RWPE2 (cell line): ENCODE measurements around the gene SART3.

Source experiments
- ATAC-seq: fragments of 200-7000 bp; cut with Tn5 transposase; 3 replicates; pipeline ENCODE4 v1.9.1; 2021; ENCODE audit warnings: low read depth
- DNase-seq: peaks from one replicate; pipeline ENCODE4 v3.0.0-alpha.2; 2020; ENCODE audit warnings: low spot score
- H3K27ac ChIP-seq: fragments of 450-650 bp; 2 replicates; pipeline ENCODE4 v1.5.1; 2017; ENCODE audit warnings: mild to moderate bottlenecking; ENCODE audit not compliant: poor library complexity, severe bottlenecking
- H3K27me3 ChIP-seq: fragments of 250-450 bp; sonication (Bioruptor Pico); 2 replicates; pipeline ENCODE4 v1.5.1; 2021; ENCODE audit warnings: mild to moderate bottlenecking, moderate library complexity; ENCODE audit not compliant: insufficient read depth, poor library complexity, severe bottlenecking
- H3K36me3 ChIP-seq: fragments of 250-450 bp; sonication (Bioruptor Pico); 2 replicates; pipeline ENCODE4 v1.5.1; 2020; ENCODE audit warnings: low read depth, mild to moderate bottlenecking, moderate library complexity
- H3K4me1 ChIP-seq: fragments of 250-450 bp; sonication (Bioruptor Pico); 2 replicates; pipeline ENCODE4 v1.5.1; 2021; ENCODE audit warnings: mild to moderate bottlenecking, moderate library complexity; ENCODE audit not compliant: insufficient read depth, poor library complexity, severe bottlenecking
- H3K4me3 ChIP-seq: fragments of 250-450 bp; sonication (Bioruptor Pico); 2 replicates; pipeline ENCODE4 v1.5.1; 2021; ENCODE audit warnings: mild to moderate bottlenecking, moderate library complexity; ENCODE audit not compliant: severe bottlenecking
- H3K9me3 ChIP-seq: fragments of 250-450 bp; sonication (Bioruptor Pico); 2 replicates; pipeline ENCODE4 v1.5.1; 2021; ENCODE audit warnings: mild to moderate bottlenecking, moderate library complexity; ENCODE audit not compliant: severe bottlenecking
- TF ChIP-seq, protein P1 (sequence below): fragments of 450-650 bp; IDR thresholded peaks from one replicate; pipeline ENCODE4 v1.5.1; 2017; ENCODE audit warnings: mild to moderate bottlenecking, moderate library complexity; ENCODE audit not compliant: poor library complexity, severe bottlenecking

Gene SART3

DNA sequence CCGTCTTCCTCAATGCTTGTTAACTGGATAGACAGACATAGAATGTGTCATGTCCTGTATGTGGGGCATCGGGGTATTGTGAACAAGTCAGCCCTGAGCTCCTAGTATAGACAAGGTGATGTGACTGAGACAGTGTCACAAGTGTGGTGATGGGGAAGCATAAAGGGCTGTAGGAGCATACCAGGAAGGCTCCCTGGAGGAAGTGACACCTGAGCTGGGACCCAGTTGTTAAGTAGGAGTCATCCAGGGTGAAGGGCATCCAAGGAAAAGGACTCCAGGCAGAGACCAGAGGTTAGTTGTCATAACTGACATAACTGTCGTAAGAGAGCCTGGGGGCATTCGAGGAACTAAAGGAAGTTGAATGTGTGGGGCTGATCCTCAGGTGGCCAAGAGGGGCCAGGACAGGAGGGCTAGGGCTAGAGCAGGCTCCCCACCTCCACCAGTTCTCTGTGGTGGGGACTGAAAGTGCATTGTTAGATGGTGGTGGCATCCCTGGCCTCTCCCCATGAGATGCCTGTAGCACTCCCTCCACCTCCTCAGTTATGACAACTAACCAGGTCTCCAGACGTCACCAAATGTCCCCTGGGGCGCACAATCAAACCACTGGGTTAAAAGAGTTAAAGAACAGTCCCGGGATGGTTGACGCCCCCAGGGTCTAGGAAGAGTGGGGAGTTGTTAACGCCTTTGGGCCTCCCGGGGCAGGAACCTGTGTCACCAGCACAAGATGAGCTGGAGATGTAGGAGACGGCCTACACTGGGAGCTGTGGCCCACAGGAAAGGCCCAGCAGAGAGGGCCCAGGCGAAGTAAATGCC is 43.5 kb downstream of the SART3 start:
- no peak overlapping the region for H3K4me3 ChIP-seq
- H3K4me1 ChIP-seq: no peaks in the 10 kb centered on the region
- H3K36me3 ChIP-seq: peaks cover 43% of the 10 kb centered on the region
- H3K27ac ChIP-seq: no peak overlapping the region
- no peaks in the 10 kb centered on the region for H3K9me3 ChIP-seq
- ATAC-seq: no peak
- no peaks in the 10 kb centered on the region for H3K27me3 ChIP-seq
- TF ChIP-seq, protein P1, sequence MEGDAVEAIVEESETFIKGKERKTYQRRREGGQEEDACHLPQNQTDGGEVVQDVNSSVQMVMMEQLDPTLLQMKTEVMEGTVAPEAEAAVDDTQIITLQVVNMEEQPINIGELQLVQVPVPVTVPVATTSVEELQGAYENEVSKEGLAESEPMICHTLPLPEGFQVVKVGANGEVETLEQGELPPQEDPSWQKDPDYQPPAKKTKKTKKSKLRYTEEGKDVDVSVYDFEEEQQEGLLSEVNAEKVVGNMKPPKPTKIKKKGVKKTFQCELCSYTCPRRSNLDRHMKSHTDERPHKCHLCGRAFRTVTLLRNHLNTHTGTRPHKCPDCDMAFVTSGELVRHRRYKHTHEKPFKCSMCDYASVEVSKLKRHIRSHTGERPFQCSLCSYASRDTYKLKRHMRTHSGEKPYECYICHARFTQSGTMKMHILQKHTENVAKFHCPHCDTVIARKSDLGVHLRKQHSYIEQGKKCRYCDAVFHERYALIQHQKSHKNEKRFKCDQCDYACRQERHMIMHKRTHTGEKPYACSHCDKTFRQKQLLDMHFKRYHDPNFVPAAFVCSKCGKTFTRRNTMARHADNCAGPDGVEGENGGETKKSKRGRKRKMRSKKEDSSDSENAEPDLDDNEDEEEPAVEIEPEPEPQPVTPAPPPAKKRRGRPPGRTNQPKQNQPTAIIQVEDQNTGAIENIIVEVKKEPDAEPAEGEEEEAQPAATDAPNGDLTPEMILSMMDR: no peak
- no peak for DNase-seq

DNA sequence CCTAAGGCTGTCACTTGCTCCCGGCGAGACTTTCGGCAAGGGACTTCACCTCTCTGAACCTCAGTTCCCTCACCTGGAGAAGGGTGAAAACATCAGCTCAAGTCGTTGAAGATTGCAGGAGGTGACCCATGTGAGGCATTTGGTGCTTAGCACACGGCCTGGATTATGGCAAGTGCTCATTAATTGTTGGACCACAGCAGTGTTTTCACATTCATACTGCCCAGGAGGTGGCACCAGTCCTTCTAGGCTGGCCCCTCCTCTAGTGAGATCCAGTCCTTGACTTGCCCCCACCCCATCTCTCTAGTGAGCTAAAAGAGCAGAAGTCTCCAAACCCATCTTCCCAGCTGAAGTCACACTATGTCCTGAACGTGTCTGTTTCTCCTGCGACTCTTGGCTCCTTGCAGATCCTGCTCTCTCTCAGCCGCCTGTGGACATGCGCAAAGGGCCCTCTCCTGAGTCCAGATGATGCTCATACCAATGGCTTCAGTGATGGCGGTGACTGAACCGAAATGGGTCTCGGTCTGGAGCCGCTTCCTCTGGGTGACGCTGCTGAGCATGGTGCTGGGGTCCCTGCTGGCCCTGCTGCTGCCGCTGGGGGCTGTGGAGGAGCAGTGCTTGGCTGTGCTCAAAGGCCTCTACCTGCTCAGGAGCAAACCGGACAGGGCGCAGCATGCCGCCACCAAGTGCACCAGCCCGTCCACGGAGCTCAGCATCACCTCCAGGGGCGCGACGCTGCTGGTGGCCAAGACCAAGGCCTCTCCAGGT is 44.3 kb downstream of the SART3 start:
- no peaks in the 10 kb centered on the region for H3K27me3 ChIP-seq
- no peak overlapping the region for H3K27ac ChIP-seq
- peaks cover 35% of the 10 kb centered on the region for H3K36me3 ChIP-seq
- H3K9me3 ChIP-seq: no peaks in the 10 kb centered on the region
- DNase-seq: no peak
- TF ChIP-seq, protein P1: no peak
- ATAC-seq: no peak
- H3K4me1 ChIP-seq: no peaks in the 10 kb centered on the region
- no peak overlapping the region for H3K4me3 ChIP-seq

DNA sequence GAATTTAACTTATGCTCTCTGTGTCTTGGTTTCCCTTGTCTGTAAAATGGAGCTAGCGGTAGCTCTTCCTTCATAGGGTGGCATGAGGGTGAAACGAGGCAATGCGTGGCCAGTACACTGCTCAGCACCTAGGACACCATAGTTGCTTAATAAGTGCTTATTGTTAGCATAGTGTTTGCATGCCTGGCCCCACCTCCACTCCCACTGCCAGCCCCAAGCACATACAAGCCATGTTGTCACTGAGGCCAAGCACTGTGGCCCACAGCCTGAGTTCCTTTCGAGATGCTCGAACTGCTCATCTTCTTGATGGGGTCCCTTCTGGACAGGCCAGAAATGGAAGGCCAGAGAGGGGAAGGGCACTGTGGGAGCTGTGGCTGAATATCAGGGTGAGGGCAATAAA is 45.1 kb downstream of the SART3 start:
- Histone ChIP-seq H3K27me3 (no peaks in the 10 kb centered on the region), H3K9me3 (no peaks in the 10 kb centered on the region), H3K4me3 (peak overlapping the region; percentile 60), H3K4me1 (no peaks in the 10 kb centered on the region), H3K36me3 (peaks cover 27% of the 10 kb centered on the region), H3K27ac (no peak overlapping the region)
- DNase-seq: no peak
- TF ChIP-seq, protein P1: no peak
- ATAC-seq: no peak

DNA sequence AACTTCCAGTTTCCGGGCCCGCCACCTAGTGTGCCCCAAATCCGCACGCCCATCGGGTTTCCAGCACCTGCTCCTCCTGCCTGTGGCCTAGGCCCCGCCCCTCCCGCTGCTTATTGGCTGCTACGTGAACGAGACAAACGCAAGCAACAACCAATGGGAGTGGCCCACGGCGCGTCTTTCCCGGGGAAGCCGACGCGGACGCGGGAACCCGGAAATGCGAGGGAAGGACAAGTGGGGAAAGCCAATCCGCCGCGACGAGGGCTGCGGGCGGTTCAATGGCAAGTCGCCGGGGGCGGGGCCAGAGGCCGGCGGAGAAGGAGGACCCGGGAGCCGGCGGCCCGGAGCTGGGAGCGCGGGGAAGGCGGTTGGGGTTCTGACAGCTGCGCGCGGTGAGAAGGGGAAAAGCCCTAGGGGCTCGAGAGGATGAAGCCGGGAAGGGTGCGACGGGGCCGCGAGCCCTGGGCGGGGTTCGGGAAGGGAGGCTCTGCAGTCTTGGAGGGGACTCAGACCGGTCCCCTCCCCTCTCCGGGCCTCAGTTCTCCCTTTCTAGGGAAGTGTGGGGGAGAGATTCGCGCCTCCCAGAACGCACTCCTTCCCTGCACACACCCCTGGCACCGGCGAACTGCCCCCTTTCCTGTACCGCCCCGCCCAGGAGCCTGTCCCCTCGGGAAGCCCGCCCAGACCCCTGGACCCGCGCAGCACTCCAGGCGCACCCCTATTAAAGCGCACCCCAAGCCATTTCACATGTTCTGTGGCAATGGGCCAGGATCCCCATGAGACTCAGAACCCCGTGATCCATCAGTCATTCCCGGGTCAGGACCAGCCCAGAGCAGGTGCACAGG is 45.8 kb downstream of the SART3 start, which contains the start of gene FICD:
FICD (plus strand) TSS at position 305 of the 842 bp plus-strand sequence. CDS start 1,696 bp downstream, outside the sequence.
- H3K27me3 ChIP-seq: no peaks in the 10 kb centered on the region
- H3K4me1 ChIP-seq: no peaks in the 10 kb centered on the region
- peak; percentile 100 for DNase-seq
- no peak within 1 kb of the TSS for H3K27ac ChIP-seq
- H3K9me3 ChIP-seq: no peaks in the 10 kb centered on the region
- peak; percentile 90 for ATAC-seq
- H3K36me3 ChIP-seq: peaks cover 20% of the 10 kb centered on the region
- H3K4me3 ChIP-seq: peak within 1 kb of the TSS; percentile 60
- TF ChIP-seq, protein P1: no peak
